HEK293T (cell line): ENCODE results near the gene OSTF1.

Experiments used
- BHLHE40 ChIP-seq: fragments of 450-650 bp; IDR thresholded peaks from 2 replicates; pipeline ENCODE4 v1.6.1; 2016; ENCODE audit warnings: mild to moderate bottlenecking, moderate library complexity, borderline replicate concordance
- CTBP1 ChIP-seq: fragments of 450-650 bp; IDR thresholded peaks from 2 replicates; pipeline ENCODE4 v1.6.1; 2016; ENCODE audit warnings: borderline replicate concordance
- FOXA1 ChIP-seq: fragments of 450-650 bp; IDR thresholded peaks from 2 replicates; pipeline ENCODE4 v1.6.1; 2016; ENCODE audit warnings: mild to moderate bottlenecking
- FOXK2 ChIP-seq: fragments of 450-650 bp; IDR thresholded peaks from 2 replicates; pipeline ENCODE4 v1.6.1; 2016; ENCODE audit warnings: mild to moderate bottlenecking
- FOXM1 ChIP-seq: fragments of 450-650 bp; IDR thresholded peaks from 2 replicates; pipeline ENCODE4 v1.6.1; 2017; ENCODE audit warnings: mild to moderate bottlenecking, borderline replicate concordance
- HDGF ChIP-seq: fragments of 450-650 bp; IDR thresholded peaks from 2 replicates; pipeline ENCODE4 v1.6.1; 2017; ENCODE audit warnings: antibody characterized with exemption, borderline replicate concordance
- L3MBTL2 ChIP-seq: fragments of 450-650 bp; conservative IDR thresholded peaks from 2 replicates; pipeline ENCODE4 v1.6.1; 2016; ENCODE audit warnings: mild to moderate bottlenecking
- NFRKB ChIP-seq: fragments of 450-650 bp; IDR thresholded peaks from 2 replicates; pipeline ENCODE4 v1.6.1; 2016; ENCODE audit warnings: mild to moderate bottlenecking, moderate library complexity
- SP1 ChIP-seq: fragments of 450-650 bp; IDR thresholded peaks from 2 replicates; pipeline ENCODE4 v1.6.1; 2017
- SUZ12 ChIP-seq: fragments of 450-650 bp; IDR thresholded peaks from 2 replicates; pipeline ENCODE4 v1.6.1; 2016; ENCODE audit warnings: mild to moderate bottlenecking
- ZNF384 ChIP-seq: fragments of 450-650 bp; IDR thresholded peaks from 2 replicates; pipeline ENCODE4 v1.6.1; 2016
- TF ChIP-seq, protein P1 (sequence below): fragments of 450-650 bp; IDR thresholded peaks from 2 replicates; pipeline ENCODE4 v1.6.1; 2016

DNA sequence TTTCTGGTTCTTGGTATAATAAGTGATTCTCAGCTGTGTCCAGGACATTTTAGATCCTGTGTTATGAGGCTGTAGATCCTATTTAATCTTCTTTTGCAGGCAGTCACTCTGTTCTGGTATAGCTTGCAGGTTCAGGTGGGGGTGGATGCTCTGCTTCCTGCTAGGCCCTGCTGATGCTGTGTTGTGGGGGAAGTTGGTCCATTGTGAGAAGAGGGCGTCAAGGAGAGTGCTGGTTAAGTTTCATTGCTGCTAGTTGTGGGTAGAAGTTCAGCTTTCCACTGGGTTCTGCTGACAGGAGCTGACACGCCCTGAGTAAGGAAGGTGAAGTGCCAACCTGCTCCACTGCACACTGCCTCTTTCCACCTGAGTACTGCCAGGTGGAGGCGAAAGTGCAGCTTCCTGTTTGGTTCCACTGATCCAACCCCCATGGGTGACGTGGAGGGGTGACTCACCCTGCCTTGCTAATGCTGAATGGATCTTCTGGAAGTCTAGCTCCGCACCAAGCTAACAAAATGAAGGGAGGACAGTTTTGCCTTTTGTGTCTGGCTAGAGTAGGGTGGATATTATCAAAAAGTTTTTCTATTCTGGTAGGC, 16.7 kb upstream of the OSTF1 start:
- TF ChIP-seq, protein P1, sequence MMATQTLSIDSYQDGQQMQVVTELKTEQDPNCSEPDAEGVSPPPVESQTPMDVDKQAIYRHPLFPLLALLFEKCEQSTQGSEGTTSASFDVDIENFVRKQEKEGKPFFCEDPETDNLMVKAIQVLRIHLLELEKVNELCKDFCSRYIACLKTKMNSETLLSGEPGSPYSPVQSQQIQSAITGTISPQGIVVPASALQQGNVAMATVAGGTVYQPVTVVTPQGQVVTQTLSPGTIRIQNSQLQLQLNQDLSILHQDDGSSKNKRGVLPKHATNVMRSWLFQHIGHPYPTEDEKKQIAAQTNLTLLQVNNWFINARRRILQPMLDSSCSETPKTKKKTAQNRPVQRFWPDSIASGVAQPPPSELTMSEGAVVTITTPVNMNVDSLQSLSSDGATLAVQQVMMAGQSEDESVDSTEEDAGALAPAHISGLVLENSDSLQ, result no peak
- no peak for TF ChIP-seq SUZ12
- no peak for TF ChIP-seq FOXK2
- no peak for TF ChIP-seq HDGF
- no peak for TF ChIP-seq BHLHE40
- TF ChIP-seq L3MBTL2, result no peak
- no peak for TF ChIP-seq FOXM1
- no peak for TF ChIP-seq SP1
- no peak for TF ChIP-seq NFRKB
- TF ChIP-seq ZNF384, result no peak
- no peak for TF ChIP-seq FOXA1
- no peak for TF ChIP-seq CTBP1
